ENCODE data around the gene MBNL3.
"Not testable (repeated sequence)": the region's sequence is repeated elsewhere in the genome, so short reads cannot be mapped to it uniquely, and the experiment has no call there.

MBNL3 gene

GRCh38 chrX:132474544-132475248, 14.1 kb downstream of the MBNL3 start:
- DNase-seq = no peak

- DNase-seq = no peak
Measured at GRCh38 chrX:132472397-132472796, 16.4 kb downstream of the MBNL3 start.

GRCh38 chrX:132470831-132471230, 18.0 kb downstream of the MBNL3 start:
- no peak for DNase-seq

GRCh38 chrX:132470179-132470578, 18.7 kb downstream of the MBNL3 start:
- DNase-seq = no peak

GRCh38 chrX:132468454-132468853, 20.4 kb downstream of the MBNL3 start:
- DNase-seq = no peak

GRCh38 chrX:132467989-132468388, 20.8 kb downstream of the MBNL3 start:
- DNase-seq = no peak

GRCh38 chrX:132467026-132467425, 21.8 kb downstream of the MBNL3 start:
- no peak for DNase-seq

GRCh38 chrX:132463411-132463810, 25.4 kb downstream of the MBNL3 start:
- DNase-seq = peak; percentile 30 to 36

GRCh38 chrX:132461886-132462285, 27.0 kb downstream of the MBNL3 start:
- DNase-seq = no peak

GRCh38 chrX:132452911-132453550, 35.8 kb downstream of the MBNL3 start:
- no peak for DNase-seq

GRCh38 chrX:132445909-132446308, 42.9 kb downstream of the MBNL3 start:
- not testable (repeated sequence) for DNase-seq

GRCh38 chrX:132444936-132445335, 43.9 kb downstream of the MBNL3 start:
- DNase-seq = no peak

- no peak for DNase-seq
Measured at GRCh38 chrX:132443196-132444135, 45.4 kb downstream of the MBNL3 start.

- no peak for DNase-seq
Measured at GRCh38 chrX:132442691-132443090, 46.1 kb downstream of the MBNL3 start.

GRCh38 chrX:132435222-132435621, 53.6 kb downstream of the MBNL3 start:
- DNase-seq = no peak

GRCh38 chrX:132433551-132433950, 55.3 kb downstream of the MBNL3 start:
- DNase-seq = no peak

- DNase-seq = no peak
Measured at GRCh38 chrX:132433001-132433400, 55.8 kb downstream of the MBNL3 start.

- no peak for DNase-seq
Measured at GRCh38 chrX:132428896-132429295, 59.9 kb downstream of the MBNL3 start.

- no peak for DNase-seq
Measured at GRCh38 chrX:132426695-132427281, 62.0 kb downstream of the MBNL3 start.

GRCh38 chrX:132425744-132426318, 63.0 kb downstream of the MBNL3 start:
- no peak for DNase-seq

GRCh38 chrX:132423323-132423722, 65.5 kb downstream of the MBNL3 start:
- DNase-seq = no peak

- DNase-seq = no peak
Measured at GRCh38 chrX:132415012-132415411, 73.8 kb downstream of the MBNL3 start.

- no peak for DNase-seq
Measured at GRCh38 chrX:132414404-132414803, 74.4 kb downstream of the MBNL3 start.

Measured in activated T-cell treated with anti-CD3 and anti-CD28 coated beads, Interleukin-2, amount 50 U/mL, for 48 hours (primary cell).